Cardiac muscle cell (in vitro differentiated cells and primary cell): ENCODE results near the gene VAMP4. TPM values are rescaled to one million over a fixed set of nuclear protein-coding genes. Genes with fewer than 3 reads are reported as not detected.
A peak's percentile ranks its signal among the peaks of the same experiment; 100 is the strongest.
"Not testable (repeated sequence)": the region's sequence is repeated elsewhere in the genome, so short reads cannot be mapped to it uniquely, and the experiment has no call there.

Experiments
- DNase-seq, 2 donors: peaks; one replicate each; pipeline versions ENCODE4 v3.0.0 to v3.0.0-alpha.2; 2010 to 2017; ENCODE audit warnings: low read depth in 1 of 2, low spot score in 1 of 2
- H3K27ac ChIP-seq: fragments of 200-600 bp; sonication (generic); 2 replicates; pipeline ENCODE4 v1.5.1; 2016
- H3K27me3 ChIP-seq: fragments of 200-600 bp; sonication (generic); 2 replicates; pipeline ENCODE4 v1.6.0; 2016; ENCODE audit warnings: control low read depth
- H3K36me3 ChIP-seq: fragments of 200-600 bp; sonication (generic); 2 replicates; pipeline ENCODE4 v1.5.1; 2016; ENCODE audit warnings: control low read depth
- H3K4me1 ChIP-seq: fragments of 200-600 bp; sonication (generic); 2 replicates; pipeline ENCODE4 v1.8.1; 2017; ENCODE audit warnings: low read depth, mild to moderate bottlenecking, mixed run types
- H3K4me3 ChIP-seq: fragments of 200-600 bp; sonication (generic); 2 replicates; pipeline ENCODE4 v1.5.1; 2016; ENCODE audit warnings: mild to moderate bottlenecking
- H3K9me3 ChIP-seq: fragments of 200-600 bp; sonication (generic); 2 replicates; pipeline ENCODE4 v1.5.1; 2017; ENCODE audit warnings: low read depth, mild to moderate bottlenecking, control low read depth
- CTCF ChIP-seq: IDR thresholded peaks from 2 replicates; pipeline ENCODE4 v1.5.1; 2012; ENCODE audit warnings: low read depth, mild to moderate bottlenecking, low read length
- polyA plus RNA-seq: library from polyadenylated mRNA; unstranded; fragments of >200 nt; fragmentation: Nextera tagmentation; extraction: Ambion mirVana; gene quantifications from 2 replicates; pipeline ENCODE4 v1.2.1, GENCODE V29; 2016
- total RNA-seq: library from RNA; depleted of rRNA; stranded (reverse); fragments of >200 nt; gene quantifications from 2 replicates; pipeline ENCODE4 v1.2.3, GENCODE V29; 2016

Gene VAMP4
- total and polyA plus RNA-seq, 2 experiments from 2014 or later, result 6.9 to 9.4 TPM

DNA sequence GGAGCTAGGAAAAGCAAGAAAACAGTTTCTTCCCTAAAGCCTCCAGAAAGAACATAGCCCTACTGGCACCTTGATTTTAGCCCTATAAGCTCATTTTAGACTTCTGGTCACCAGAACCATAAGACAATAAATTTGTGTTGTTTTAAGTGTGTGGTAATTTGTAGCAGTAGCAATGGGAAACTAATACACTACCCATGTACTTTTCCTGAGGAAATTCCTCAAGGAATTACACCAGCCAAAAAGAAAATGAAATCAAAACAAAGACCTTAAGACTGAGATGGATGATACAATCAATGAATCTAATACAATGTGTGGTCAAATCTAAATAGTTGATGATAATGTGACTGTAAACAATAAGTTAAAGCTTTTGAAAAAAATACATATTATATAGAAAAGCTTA is 11.8 kb downstream of the VAMP4 start:
- Histone ChIP-seq H3K4me1 (no peaks in the 10 kb centered on the region), H3K27me3 (no peaks in the 10 kb centered on the region), H3K4me3 (no peak overlapping the region), H3K27ac (no peak overlapping the region), H3K9me3 (no peaks in the 10 kb centered on the region), H3K36me3 (peaks cover 5% of the 10 kb centered on the region)
- DNase-seq, result no peak
- TF ChIP-seq CTCF, result no peak

GRCh38 chr1:171727778-171728177 is 14.1 kb downstream of the VAMP4 start:
- Histone ChIP-seq H3K27me3 (no peaks in the 10 kb centered on the region), H3K4me3 (no peak overlapping the region), H3K36me3 (peaks cover 5% of the 10 kb centered on the region), H3K4me1 (no peaks in the 10 kb centered on the region), H3K9me3 (no peaks in the 10 kb centered on the region), H3K27ac (no peak overlapping the region)
- no peak for TF ChIP-seq CTCF
- no peak for DNase-seq

DNA sequence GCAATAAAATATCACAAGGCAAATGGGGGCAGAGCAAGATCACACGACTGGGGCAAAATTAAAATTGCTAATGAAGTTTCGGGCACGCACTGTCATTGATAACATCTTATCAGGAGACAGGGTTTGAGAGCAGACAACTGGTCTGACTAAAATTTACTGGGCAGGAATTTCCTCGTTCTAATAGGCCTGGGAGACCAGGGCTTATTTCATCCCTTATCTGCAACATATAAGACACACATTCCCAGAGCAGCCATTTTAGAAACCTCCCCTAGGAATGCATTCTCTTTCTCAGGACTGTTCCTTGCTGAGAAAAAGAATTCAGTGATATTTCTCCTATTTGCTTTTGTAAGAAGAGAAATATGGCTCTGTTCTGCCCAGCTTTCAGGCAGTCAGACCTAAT is 18.7 kb downstream of the VAMP4 start:
- not testable (repeated sequence) for DNase-seq, H3K27ac ChIP-seq, H3K27me3 ChIP-seq, H3K9me3 ChIP-seq, H3K4me1 ChIP-seq, H3K4me3 ChIP-seq, H3K36me3 ChIP-seq

- H3K36me3 ChIP-seq, result no peaks in the 10 kb centered on the region
- TF ChIP-seq CTCF, result no peak
- DNase-seq, result no peak
- no peaks in the 10 kb centered on the region for H3K4me1 ChIP-seq
- H3K9me3 ChIP-seq, result no peaks in the 10 kb centered on the region
- H3K27me3 ChIP-seq, result no peaks in the 10 kb centered on the region
- no peak overlapping the region for H3K27ac ChIP-seq
- no peak overlapping the region for H3K4me3 ChIP-seq
Observed at GRCh38 chr1:171718848-171719247, 23.0 kb downstream of the VAMP4 start.

DNA sequence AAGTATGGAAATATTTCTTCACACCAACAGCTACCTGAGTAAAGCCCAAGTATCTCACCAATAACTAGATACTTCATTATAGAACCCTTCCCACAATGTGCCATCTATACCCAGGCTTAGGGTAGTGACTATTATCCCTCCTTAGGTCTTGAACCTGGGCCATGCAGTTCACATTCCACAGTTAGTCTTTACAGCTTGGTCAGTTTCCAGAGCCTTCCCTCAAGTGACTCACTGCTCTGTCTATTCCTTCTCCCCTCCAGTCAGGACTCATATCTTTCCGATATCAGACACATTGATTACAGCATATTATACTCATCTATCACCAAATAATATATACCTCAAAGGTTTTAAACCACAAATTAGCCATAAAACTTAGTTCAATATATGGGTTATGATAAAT is 23.6 kb downstream of the VAMP4 start:
- TF ChIP-seq CTCF, result no peak
- Histone ChIP-seq H3K27ac (no peak overlapping the region), H3K27me3 (no peaks in the 10 kb centered on the region), H3K4me3 (no peak overlapping the region), H3K9me3 (no peaks in the 10 kb centered on the region), H3K36me3 (no peaks in the 10 kb centered on the region), H3K4me1 (no peaks in the 10 kb centered on the region)
- DNase-seq, result no peak

DNA sequence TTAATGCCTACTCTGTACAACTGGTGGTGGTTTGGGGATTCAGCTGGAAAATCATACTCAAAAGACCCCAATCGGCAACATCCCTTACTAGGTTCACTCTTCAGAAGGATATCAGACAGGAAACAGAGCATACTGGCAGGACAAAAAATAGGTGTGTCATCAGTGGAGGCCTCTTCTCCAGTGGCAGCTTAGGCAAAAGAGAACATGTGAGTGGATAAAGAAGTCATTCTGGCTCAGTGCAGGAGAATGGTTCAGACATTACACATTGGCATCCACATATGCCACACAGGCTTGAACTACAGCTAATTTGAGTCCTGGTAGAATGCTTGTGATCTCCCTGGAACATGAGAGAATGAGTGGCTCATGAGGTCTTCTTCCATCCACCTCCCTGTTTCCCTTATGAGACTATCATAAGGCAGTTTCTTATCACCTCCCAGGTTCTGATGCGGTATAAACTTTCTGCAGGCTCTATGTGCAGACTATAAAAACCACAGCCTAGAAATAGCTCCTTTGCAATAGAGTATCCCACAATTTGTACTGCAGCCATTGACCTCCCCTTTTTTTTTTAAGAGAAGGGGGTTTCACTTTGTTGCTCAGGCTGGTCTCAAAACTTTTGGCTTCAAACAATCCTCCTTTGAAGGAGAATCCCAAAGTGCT is 24.7 kb downstream of the VAMP4 start:
- TF ChIP-seq CTCF, result no peak
- no peak overlapping the region for H3K4me3 ChIP-seq
- no peaks in the 10 kb centered on the region for H3K36me3 ChIP-seq
- peak overlapping the region; percentile 18 for H3K27ac ChIP-seq
- no peaks in the 10 kb centered on the region for H3K4me1 ChIP-seq
- H3K27me3 ChIP-seq, result no peaks in the 10 kb centered on the region
- no peaks in the 10 kb centered on the region for H3K9me3 ChIP-seq
- DNase-seq, result no peak
